Ecto neural progenitor cell (in vitro differentiated cells): ENCODE data around the gene PCDHGB7.
"Not testable (repeated sequence)": the region's sequence is repeated elsewhere in the genome, so short reads cannot be mapped to it uniquely, and the experiment has no call there.

ENCODE experiments used
- DNase-seq: peaks from one replicate; pipeline ENCODE4 v3.0.0-alpha.2; 2018; ENCODE audit warnings: low spot score

PCDHGB7 gene

DNA sequence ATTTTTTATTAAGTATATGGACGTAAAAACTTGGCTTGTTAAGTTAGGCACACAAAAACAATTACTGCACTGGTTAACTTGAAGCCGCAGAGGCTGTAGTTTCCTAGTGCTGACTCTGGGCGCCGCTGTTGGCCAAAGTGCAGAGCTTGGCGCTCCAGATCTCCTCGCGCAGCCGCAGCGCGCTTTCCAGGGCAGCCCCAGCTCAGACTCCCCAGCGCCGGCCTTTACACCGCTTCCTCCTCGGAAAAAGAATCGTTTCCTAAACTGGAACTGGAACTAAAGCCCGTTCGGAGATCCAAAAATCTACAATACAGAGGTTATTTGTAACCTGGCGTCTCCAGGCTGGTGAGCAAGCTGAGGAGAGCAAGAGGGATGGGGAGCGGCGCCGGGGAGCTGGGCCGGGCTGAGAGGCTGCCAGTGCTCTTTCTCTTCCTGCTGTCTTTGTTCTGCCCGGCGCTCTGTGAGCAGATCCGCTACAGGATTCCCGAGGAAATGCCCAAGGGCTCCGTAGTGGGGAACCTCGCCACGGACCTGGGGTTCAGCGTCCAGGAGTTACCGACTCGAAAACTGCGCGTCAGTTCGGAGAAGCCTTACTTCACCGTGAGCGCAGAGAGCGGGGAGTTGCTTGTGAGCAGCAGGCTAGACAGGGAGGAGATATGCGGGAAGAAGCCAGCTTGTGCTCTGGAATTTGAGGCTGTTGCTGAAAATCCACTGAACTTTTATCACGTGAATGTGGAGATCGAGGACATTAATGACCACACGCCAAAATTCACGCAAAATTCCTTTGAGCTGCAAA is 19.5 kb upstream of the PCDHGB7 start, which contains the start of gene PCDHGB5:
Gene PCDHGB5, plus strand, starts transcription at position 192 of the 796 bp plus-strand sequence. Its CDS starts 181 bp downstream, at position 373.
- DNase-seq, result not testable (repeated sequence)

GRCh38 chr5:141398608-141399007 is 18.9 kb upstream of the PCDHGB7 start:
- DNase-seq, result no peak

DNA sequence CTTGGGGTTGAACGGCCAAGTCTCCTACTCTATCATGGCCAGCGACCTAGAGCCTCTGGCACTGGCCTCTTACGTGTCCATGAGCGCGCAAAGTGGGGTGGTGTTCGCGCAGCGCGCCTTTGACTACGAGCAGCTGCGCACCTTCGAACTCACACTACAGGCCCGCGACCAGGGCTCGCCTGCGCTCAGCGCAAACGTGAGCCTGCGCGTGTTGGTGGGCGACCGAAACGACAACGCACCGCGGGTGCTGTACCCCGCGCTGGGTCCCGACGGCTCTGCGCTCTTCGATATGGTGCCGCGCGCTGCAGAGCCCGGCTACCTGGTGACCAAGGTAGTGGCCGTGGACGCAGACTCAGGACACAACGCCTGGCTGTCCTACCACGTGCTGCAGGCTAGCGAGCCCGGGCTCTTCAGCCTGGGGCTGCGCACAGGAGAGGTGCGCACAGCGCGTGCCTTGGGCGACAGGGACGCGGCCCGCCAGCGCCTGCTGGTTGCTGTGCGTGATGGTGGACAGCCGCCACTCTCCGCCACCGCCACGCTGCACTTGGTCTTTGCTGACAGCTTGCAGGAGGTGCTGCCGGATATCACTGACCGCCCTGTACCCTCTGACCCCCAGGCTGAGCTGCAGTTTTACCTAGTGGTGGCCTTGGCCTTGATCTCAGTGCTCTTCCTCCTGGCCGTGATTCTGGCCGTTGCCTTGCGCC is 17.8 kb upstream of the PCDHGB7 start:
- DNase-seq, result no peak

DNA sequence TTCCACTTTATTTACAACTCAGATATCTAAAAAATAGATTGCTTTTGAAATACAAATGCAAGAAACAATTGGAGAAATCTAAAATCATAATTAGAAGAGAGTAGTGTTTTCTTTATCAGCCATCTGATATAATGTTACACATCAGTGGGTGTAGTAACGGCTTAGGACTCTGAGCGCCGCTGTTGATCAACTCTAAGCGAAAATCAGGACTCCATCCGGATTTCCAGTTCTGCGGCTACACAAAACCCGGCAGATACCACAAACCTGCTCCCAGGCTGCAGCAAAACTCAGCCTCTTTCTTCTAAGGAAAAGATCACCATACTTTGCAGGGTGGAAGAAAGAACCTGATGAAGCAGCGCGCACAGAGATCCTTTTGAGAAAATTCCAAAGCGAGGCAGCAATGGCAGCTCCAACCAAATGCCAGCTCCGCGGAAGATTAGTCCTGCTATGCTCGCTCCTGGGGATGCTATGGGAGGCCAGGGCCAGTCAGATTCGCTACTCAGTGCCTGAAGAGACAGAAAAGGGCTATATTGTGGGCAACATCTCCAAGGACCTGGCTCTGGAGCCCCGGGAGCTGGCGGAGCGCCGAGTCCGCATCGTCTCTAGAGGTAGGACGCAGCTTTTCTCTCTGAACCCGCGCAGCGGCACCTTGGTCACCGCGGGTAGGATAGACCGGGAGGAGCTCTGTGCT is 14.8 kb upstream of the PCDHGB7 start, which contains the start of gene PCDHGA9:
Gene PCDHGA9, plus strand, starts transcription at position 226 of the 691 bp plus-strand sequence. Its CDS starts 175 bp downstream, at position 401.
- DNase-seq, result no peak

GRCh38 chr5:141403387-141403786 is 14.1 kb upstream of the PCDHGB7 start:
- DNase-seq, result no peak

- DNase-seq, result peak; percentile 72
Measured at GRCh38 chr5:141407790-141408505, 9.5 kb upstream of the PCDHGB7 start, which contains the start of gene PCDHGB6. Gene PCDHGB6, plus strand, starts transcription at chr5:141408021. Its CDS starts 182 bp downstream, at chr5:141408203.

DNA sequence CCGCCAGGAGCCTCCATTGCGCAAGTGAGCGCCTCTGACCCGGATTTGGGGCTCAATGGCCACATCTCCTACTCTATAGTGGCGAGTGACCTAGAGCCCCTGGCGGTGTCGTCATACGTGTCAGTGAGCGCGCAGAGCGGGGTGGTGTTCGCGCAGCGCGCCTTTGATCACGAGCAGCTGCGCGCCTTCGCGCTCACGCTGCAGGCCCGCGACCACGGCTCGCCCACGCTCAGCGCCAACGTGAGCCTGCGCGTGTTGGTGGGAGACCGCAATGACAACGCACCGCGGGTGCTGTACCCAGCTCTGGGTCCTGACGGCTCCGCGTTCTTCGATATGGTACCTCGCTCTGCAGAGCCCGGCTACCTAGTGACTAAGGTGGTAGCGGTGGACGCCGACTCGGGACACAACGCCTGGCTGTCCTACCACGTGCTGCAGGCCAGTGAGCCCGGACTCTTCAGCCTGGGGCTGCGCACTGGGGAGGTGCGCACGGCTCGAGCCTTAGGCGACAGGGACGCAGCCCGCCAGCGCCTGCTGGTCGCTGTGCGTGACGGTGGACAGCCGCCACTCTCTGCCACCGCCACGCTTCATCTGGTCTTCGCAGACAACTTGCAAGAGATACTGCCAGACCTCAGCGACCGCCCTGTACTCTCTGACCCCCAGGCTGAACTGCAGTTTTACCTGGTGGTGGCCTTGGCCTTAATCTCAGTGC is 7.7 kb upstream of the PCDHGB7 start:
- DNase-seq, result no peak

- DNase-seq, result no peak
Measured at GRCh38 chr5:141411575-141411974, 5.9 kb upstream of the PCDHGB7 start.

DNA sequence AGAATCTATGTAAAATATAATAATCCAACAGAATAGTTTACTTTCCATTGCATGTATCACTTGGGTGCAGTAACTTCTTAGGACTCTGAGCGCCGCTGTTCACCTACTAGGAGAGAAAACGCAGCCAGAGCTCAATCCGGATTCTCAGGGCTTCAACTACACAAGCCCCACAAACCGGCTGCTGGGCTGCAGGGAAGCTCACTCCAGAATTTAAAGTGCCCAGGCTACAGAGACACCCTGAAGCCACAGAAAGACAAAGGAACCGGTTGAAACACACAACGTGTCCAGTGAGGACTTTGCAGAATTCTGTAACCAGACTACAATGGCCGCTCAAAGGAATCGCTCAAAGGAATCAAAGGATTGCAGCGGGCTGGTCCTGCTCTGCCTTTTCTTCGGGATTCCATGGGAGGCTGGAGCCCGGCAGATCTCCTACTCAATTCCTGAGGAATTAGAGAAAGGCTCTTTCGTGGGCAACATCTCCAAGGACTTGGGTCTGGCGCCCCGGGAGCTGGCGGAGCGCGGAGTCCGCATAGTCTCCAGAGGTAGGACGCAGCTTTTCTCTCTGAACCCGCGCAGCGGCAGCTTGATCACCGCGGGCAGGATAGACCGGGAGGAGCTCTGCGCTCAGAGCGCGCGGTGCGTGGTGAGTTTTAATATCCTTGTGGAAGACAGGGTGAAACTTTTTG is 4.5 kb upstream of the PCDHGB7 start, which contains the start of gene PCDHGA10:
Gene PCDHGA10, plus strand, starts transcription at position 134 of the 686 bp plus-strand sequence. Its CDS starts 189 bp downstream, at position 323.
- no peak for DNase-seq

GRCh38 chr5:141413540-141414069 is 3.9 kb upstream of the PCDHGB7 start:
- no peak for DNase-seq

GRCh38 chr5:141414548-141415274 is 2.8 kb upstream of the PCDHGB7 start:
- DNase-seq, result not testable (repeated sequence)

GRCh38 chr5:141415275-141415618 is 2.2 kb upstream of the PCDHGB7 start:
- DNase-seq, result not testable (repeated sequence)

DNA sequence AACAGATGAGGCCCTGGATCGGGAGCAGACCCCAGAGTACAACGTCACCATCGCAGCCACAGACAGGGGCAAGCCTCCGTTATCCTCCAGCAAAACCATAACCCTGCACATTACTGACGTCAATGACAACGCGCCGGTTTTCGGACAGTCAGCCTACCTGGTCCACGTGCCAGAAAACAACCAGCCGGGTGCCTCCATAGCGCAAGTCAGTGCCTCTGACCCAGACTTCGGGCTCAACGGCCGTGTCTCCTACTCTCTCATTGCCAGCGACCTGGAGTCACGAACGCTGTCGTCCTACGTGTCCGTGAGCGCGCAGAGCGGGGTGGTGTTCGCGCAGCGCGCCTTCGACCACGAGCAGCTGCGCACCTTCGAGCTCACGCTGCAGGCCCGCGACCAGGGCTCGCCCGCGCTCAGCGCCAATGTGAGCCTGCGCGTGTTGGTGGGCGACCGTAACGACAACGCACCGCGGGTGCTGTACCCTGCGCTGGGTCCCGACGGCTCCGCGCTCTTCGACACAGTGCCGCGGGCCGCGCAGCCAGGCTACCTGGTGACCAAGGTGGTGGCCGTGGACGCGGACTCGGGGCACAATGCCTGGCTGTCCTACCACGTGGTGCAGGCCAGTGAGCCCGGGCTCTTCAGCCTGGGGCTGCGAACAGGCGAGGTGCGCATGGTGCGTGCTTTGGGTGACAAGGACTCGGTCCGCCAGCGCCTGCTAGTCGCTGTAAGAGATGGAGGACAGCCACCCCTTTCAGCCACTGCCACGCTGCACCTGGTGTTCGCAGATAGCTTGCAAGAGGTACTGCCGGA is 1.8 kb downstream of the PCDHGB7 start:
- no peak for DNase-seq

GRCh38 chr5:141420855-141421488 is 3.5 kb downstream of the PCDHGB7 start, which contains the start of gene PCDHGA11:
Gene PCDHGA11, plus strand, starts transcription at chr5:141421051. Its CDS starts 177 bp downstream, at chr5:141421228.
- peak; percentile 63 for DNase-seq

DNA sequence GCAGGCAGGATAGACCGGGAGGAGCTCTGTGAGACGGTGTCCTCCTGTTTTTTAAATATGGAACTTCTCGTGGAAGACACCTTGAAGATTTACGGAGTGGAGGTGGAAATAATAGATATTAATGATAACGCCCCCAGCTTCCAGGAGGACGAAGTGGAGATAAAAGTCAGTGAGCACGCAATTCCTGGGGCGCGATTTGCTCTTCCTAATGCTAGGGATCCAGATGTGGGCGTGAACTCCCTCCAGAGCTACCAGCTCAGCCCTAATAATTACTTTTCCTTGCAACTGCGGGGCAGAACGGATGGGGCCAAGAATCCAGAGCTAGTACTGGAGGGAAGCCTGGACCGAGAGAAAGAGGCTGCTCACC is 4.0 kb downstream of the PCDHGB7 start:
- DNase-seq, result no peak

DNA sequence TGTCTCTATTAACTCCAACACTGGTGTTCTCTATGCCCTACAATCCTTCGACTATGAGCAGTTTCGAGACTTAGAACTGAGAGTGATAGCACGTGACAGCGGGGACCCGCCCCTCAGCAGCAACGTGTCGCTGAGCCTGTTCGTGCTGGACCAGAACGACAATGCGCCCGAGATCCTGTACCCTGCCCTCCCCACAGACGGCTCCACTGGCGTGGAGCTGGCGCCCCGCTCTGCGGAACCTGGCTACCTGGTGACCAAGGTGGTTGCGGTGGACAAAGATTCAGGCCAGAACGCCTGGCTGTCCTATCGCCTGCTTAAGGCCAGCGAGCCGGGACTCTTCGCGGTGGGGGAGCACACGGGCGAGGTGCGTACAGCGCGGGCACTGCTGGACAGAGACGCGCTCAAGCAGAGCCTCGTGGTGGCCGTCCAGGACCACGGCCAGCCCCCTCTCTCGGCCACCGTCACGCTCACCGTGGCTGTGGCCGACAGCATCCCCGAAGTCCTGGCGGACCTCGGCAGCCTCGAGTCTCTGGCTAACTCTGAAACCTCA is 5.3 kb downstream of the PCDHGB7 start:
- DNase-seq, result no peak

DNA sequence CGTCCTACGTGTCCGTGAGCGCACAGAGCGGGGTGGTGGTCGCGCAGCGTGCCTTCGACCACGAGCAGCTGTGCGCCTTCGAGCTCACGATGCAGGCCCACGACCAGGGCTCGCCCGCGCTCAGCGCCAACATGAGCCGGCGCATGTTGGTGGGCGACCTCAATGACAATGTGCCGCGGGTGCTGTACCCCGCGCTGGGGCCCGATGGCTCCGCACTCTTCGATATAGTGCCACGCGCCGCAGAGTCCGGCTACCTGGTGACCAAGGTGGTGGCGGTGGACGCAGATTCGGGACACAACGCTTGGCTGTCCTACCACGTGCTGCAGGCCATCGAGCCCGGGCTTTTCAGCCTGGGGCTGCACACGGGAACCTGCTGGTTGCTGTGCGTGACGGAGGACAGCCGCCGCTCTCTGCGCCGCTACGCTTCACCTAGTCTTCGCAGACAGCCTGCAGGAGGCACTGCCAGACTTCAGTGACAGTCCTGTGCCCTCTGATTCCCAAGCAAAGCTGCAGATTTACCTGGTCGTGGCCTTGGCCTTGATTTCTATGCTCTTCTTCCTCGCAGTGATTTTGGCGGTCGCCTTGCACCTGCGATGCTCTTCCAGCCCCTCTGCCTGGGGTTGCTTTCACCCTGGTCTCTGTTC is 10.4 kb downstream of the PCDHGB7 start:
- DNase-seq, result no peak
